Ishikawa (cell line): Measurements from ENCODE around the gene ASXL3.

Experiments
- CEBPB ChIP-seq: IDR thresholded peaks from 2 replicates; pipeline ENCODE4 v1.6.1; 2012
- EP300 ChIP-seq: IDR thresholded peaks from 2 replicates; pipeline ENCODE4 v1.6.1; 2012; ENCODE audit warnings: borderline replicate concordance
- NFIC ChIP-seq: IDR thresholded peaks from 2 replicates; pipeline ENCODE4 v1.6.1; 2012
- RAD21 ChIP-seq: IDR thresholded peaks from 2 replicates; pipeline ENCODE4 v1.6.1; 2012; ENCODE audit warnings: low read depth
- TAF1 ChIP-seq: IDR thresholded peaks from 2 replicates; pipeline ENCODE4 v1.6.1; 2012; ENCODE audit warnings: low read depth, mild to moderate bottlenecking
- TCF12 ChIP-seq: IDR thresholded peaks from 2 replicates; pipeline ENCODE4 v1.6.1; 2012; ENCODE audit warnings: low read depth
- TEAD4 ChIP-seq: IDR thresholded peaks from 2 replicates; pipeline ENCODE4 v1.6.1; 2012
- YY1 ChIP-seq: IDR thresholded peaks from 2 replicates; pipeline ENCODE4 v1.6.1; 2012; ENCODE audit warnings: low read depth
- ZBTB7A ChIP-seq: IDR thresholded peaks from 2 replicates; pipeline ENCODE4 v1.6.1; 2012; ENCODE audit warnings: low read depth
- TF ChIP-seq, protein P1 (sequence below): IDR thresholded peaks from 2 replicates; pipeline ENCODE4 v1.6.1; 2012
- TF ChIP-seq, protein P2 (sequence below): IDR thresholded peaks from 2 replicates; pipeline ENCODE4 v1.6.1; 2012; ENCODE audit warnings: low read depth, mild to moderate bottlenecking
- TF ChIP-seq, protein P3 (sequence below): IDR thresholded peaks from 2 replicates; pipeline ENCODE4 v1.6.1; 2012

DNA sequence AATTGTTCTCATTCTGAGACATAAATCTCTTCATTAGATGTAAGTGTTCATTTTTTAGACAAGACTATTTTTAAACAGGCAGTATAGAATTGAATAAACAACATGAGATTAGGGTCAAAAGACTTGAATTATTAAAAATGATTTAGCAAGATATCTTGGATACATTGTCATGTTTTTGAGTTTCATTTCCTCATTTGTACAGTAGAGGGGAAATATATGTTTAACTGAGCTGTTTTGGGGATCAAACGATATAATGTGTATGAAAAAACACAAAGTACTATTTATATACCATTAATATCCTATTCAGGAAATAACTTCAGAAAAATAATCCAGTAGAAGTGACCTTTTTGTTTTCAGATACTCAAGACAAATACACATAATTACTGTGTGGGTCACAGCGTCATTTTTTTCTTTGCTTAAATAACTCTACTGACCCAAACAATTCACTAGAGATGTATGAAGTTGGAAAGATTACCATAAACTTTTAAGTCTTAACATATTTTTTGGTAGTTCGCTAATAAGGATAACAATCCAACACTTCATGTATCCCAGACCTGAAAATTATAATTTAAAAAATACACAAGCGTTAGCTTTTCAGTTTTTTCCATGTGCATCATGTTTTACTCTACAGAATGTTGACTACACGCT, 896 bp upstream of the ASXL3 start:
- TF ChIP-seq EP300 (no peak), TEAD4 (no peak), ZBTB7A (no peak), RAD21 (no peak), NFIC (no peak), TAF1 (no peak), TCF12 (no peak), CEBPB (no peak), YY1 (no peak)
- TF ChIP-seq, protein P1, sequence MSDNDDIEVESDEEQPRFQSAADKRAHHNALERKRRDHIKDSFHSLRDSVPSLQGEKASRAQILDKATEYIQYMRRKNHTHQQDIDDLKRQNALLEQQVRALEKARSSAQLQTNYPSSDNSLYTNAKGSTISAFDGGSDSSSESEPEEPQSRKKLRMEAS = no peak
- TF ChIP-seq, protein P2, sequence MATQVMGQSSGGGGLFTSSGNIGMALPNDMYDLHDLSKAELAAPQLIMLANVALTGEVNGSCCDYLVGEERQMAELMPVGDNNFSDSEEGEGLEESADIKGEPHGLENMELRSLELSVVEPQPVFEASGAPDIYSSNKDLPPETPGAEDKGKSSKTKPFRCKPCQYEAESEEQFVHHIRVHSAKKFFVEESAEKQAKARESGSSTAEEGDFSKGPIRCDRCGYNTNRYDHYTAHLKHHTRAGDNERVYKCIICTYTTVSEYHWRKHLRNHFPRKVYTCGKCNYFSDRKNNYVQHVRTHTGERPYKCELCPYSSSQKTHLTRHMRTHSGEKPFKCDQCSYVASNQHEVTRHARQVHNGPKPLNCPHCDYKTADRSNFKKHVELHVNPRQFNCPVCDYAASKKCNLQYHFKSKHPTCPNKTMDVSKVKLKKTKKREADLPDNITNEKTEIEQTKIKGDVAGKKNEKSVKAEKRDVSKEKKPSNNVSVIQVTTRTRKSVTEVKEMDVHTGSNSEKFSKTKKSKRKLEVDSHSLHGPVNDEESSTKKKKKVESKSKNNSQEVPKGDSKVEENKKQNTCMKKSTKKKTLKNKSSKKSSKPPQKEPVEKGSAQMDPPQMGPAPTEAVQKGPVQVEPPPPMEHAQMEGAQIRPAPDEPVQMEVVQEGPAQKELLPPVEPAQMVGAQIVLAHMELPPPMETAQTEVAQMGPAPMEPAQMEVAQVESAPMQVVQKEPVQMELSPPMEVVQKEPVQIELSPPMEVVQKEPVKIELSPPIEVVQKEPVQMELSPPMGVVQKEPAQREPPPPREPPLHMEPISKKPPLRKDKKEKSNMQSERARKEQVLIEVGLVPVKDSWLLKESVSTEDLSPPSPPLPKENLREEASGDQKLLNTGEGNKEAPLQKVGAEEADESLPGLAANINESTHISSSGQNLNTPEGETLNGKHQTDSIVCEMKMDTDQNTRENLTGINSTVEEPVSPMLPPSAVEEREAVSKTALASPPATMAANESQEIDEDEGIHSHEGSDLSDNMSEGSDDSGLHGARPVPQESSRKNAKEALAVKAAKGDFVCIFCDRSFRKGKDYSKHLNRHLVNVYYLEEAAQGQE = no peak
- TF ChIP-seq, protein P3, sequence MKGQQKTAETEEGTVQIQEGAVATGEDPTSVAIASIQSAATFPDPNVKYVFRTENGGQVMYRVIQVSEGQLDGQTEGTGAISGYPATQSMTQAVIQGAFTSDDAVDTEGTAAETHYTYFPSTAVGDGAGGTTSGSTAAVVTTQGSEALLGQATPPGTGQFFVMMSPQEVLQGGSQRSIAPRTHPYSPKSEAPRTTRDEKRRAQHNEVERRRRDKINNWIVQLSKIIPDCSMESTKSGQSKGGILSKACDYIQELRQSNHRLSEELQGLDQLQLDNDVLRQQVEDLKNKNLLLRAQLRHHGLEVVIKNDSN = no peak
